Airway epithelial cell (primary cell): ENCODE measurements around the gene OAT. TPM values are rescaled to one million over a fixed set of nuclear protein-coding genes. Genes with fewer than 3 reads are reported as not detected.

Source experiments
- total RNA-seq: library from RNA; depleted of rRNA; stranded (reverse); fragments of >200 nt; gene quantifications from 2 replicates; pipeline ENCODE4 v1.2.3, GENCODE V29; 2015

Gene OAT
- total RNA-seq, result 106 and 143 TPM in 2 replicates

GRCh38 chr10:124418726-124419501, at the start of gene OAT:
Gene OAT (minus strand): TSS chr10:124418923. CDS start chr10:124412171, 6,752 bp downstream.

GRCh38 chr10:124461642-124462347, 43.1 kb upstream of the OAT start, which contains the start of gene LHPP:
Gene LHPP (plus strand): TSS chr10:124461823. CDS start chr10:124461863, 40 bp downstream.

GRCh38 chr10:124450012-124450782, 31.5 kb upstream of the OAT start, which contains the start of gene NKX1-2:
Gene NKX1-2 (minus strand): TSS chr10:124450035. CDS start chr10:124449943, 92 bp downstream.

Other genes starting within 250 kb of the OAT start
- 3.3 and 4.0 TPM in 2 replicates for gene NKX1-2, start 31.1 kb upstream of the OAT start, total RNA-seq
- gene LHPP, start 42.9 kb upstream of the OAT start, total RNA-seq, result 9.9 and 14.9 TPM in 2 replicates